Peyer's patch (tissue), 4 donors: Measurements from ENCODE around the gene IL33.

Experiments used
- POLR2A ChIP-seq, 2 donors: fragments of 450-650 bp; IDR thresholded peaks; one replicate each; pipeline ENCODE4 v1.5.1; 2017; ENCODE audit warnings: antibody characterized with exemption in 2 of 2, mild to moderate bottlenecking in 2 of 2, moderate library complexity in 2 of 2
- TF ChIP-seq, protein P1 (sequence below), 6 experiments: fragments of 450-650 bp in 4 of 6; fragments of 200-600 bp in 2 of 6; sonication (generic) in 1 of 6; IDR thresholded peaks; one replicate each; pipeline ENCODE4 v1.5.1; 2017 to 2019; ENCODE audit warnings: antibody characterized with exemption in 6 of 6, mild to moderate bottlenecking in 3 of 6, moderate library complexity in 1 of 6

DNA sequence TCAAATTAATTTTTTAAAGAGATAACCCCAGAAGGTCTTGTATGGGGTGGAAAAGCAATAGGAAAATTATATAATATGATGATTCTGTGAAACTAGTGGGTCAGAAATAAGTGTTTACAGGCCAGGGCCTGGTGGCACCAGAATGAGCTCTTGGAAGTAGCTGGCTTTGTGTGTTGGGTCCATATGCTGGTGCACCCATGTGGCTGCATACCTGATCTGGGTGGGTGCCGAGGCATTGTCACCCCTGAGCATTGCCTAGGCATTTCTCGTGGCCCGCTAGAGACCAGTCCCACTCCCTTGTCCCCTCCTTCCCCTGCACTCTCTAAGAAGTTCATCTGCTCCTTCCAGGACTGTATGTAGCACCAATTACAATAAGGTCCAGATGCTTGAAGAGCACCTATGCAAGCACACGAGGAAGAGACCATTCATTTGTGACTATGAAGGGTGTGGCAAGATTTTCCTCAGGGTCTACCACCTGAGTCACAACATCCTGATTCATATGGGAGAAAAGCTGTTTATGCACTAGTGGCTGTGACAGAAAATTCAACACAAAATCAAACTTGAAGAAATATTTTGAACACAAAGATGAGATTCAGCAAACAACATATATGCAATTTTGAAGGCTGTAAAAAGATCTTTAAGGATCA, 19.8 kb upstream of the IL33 start:
- TF ChIP-seq, protein P1, sequence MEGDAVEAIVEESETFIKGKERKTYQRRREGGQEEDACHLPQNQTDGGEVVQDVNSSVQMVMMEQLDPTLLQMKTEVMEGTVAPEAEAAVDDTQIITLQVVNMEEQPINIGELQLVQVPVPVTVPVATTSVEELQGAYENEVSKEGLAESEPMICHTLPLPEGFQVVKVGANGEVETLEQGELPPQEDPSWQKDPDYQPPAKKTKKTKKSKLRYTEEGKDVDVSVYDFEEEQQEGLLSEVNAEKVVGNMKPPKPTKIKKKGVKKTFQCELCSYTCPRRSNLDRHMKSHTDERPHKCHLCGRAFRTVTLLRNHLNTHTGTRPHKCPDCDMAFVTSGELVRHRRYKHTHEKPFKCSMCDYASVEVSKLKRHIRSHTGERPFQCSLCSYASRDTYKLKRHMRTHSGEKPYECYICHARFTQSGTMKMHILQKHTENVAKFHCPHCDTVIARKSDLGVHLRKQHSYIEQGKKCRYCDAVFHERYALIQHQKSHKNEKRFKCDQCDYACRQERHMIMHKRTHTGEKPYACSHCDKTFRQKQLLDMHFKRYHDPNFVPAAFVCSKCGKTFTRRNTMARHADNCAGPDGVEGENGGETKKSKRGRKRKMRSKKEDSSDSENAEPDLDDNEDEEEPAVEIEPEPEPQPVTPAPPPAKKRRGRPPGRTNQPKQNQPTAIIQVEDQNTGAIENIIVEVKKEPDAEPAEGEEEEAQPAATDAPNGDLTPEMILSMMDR (IDR thresholded peaks at IDR 0.05), result no peak
- TF ChIP-seq POLR2A (IDR thresholded peaks at IDR 0.05), result no peak
